Measurements from ENCODE around the gene CPXM1. TPM values are rescaled to one million over a fixed set of nuclear protein-coding genes. Genes with fewer than 3 reads are reported as not detected.

CPXM1 gene
- total RNA-seq, 1 experiment from 2014 or later = not detected

- H3K4me1 ChIP-seq (ENCODE audit: insufficient read depth, low read length) = peaks cover 23% of the 10 kb centered on the region
- no TSS peak for BruUV-seq (replicated peaks)
- peak overlapping the region; percentile 67 for H2AFZ ChIP-seq (ENCODE audit: low read length)
- H4K20me1 ChIP-seq (ENCODE audit: low read length) = no peaks in the 10 kb centered on the region
- intact Hi-C loops (cut with micrococcal nuclease) = no loop called here
- no peaks in the 10 kb centered on the region for H3K79me2 ChIP-seq (ENCODE audit: low read length)
- H3K27ac ChIP-seq (ENCODE audit: low read length) = no peak overlapping the region
- no peaks in the 10 kb centered on the region for H3K9me3 ChIP-seq (ENCODE audit: low read length)
- no peak overlapping the region for H3K4me3 ChIP-seq (ENCODE audit: low read length)
- CTCF ChIA-PET = interaction anchor here (1.4 kb wide), 1 partner anchor 83 kb away, joined by 6 read pairs; no protein-coding TSS in a partner anchor
- no peaks in the 10 kb centered on the region for H3K27me3 ChIP-seq (ENCODE audit: low read length)
- no peaks in the 10 kb centered on the region for H3K9me2 ChIP-seq (replicated peaks; ENCODE audit: low read length)
- ATAC-seq (no peak), DNase-seq (no peak)
- TF ChIP-seq EZH2phosphoT487 (IDR thresholded peaks at IDR 0.05; ENCODE audit: borderline replicate concordance, low read length) = no peak
- TF ChIP-seq, protein P1, sequence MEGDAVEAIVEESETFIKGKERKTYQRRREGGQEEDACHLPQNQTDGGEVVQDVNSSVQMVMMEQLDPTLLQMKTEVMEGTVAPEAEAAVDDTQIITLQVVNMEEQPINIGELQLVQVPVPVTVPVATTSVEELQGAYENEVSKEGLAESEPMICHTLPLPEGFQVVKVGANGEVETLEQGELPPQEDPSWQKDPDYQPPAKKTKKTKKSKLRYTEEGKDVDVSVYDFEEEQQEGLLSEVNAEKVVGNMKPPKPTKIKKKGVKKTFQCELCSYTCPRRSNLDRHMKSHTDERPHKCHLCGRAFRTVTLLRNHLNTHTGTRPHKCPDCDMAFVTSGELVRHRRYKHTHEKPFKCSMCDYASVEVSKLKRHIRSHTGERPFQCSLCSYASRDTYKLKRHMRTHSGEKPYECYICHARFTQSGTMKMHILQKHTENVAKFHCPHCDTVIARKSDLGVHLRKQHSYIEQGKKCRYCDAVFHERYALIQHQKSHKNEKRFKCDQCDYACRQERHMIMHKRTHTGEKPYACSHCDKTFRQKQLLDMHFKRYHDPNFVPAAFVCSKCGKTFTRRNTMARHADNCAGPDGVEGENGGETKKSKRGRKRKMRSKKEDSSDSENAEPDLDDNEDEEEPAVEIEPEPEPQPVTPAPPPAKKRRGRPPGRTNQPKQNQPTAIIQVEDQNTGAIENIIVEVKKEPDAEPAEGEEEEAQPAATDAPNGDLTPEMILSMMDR (conservative IDR thresholded peaks at IDR 0.05; ENCODE audit: low read depth, low read length) = no peak
- TF ChIP-seq EZH2 (IDR thresholded peaks at IDR 0.05; ENCODE audit: low read length, unreplicated experiment) = no peak
- no peak overlapping the region for H3K9ac ChIP-seq (ENCODE audit: low read length)
- H3K36me3 ChIP-seq (ENCODE audit: low read depth, low read length) = no peaks in the 10 kb centered on the region
- POLR2A ChIA-PET (ENCODE audit: unreplicated experiment) = no interaction called here
- H3K4me2 ChIP-seq (ENCODE audit: low read length) = peak overlapping the region; percentile 79
- no peaks in the 10 kb centered on the region for H3F3A ChIP-seq (ENCODE audit: low read length, unreplicated experiment)
Observed at GRCh38 chr20:2768632-2769015, 31.8 kb downstream of the CPXM1 start.

GRCh38 chr20:2767768-2768631 lies 32.4 kb downstream of the CPXM1 start:
- peak overlapping the region; percentile 39 for H3K4me3 ChIP-seq (ENCODE audit: low read length)
- H2AFZ ChIP-seq (ENCODE audit: low read length) = peak overlapping the region; percentile 67
- peak overlapping the region; percentile 79 for H3K4me2 ChIP-seq (ENCODE audit: low read length)
- ATAC-seq (peak; percentile 97), DNase-seq (peak; percentile 94)
- H3K79me2 ChIP-seq (ENCODE audit: low read length) = no peaks in the 10 kb centered on the region
- no peak overlapping the region for H3K9ac ChIP-seq (ENCODE audit: low read length)
- no peaks in the 10 kb centered on the region for H3F3A ChIP-seq (ENCODE audit: low read length, unreplicated experiment)
- ChIA-PET POLR2A (ENCODE audit: unreplicated experiment) (interaction anchor here (0.6 kb wide), 1 partner anchor 149 kb away, joined by 4 read pairs; no protein-coding TSS in a partner anchor), CTCF (interaction anchor here (1.4 kb wide), 1 partner anchor 84 kb away, joined by 6 read pairs; no protein-coding TSS in a partner anchor)
- H3K9me3 ChIP-seq (ENCODE audit: low read length) = no peaks in the 10 kb centered on the region
- H3K4me1 ChIP-seq (ENCODE audit: insufficient read depth, low read length) = peaks cover 23% of the 10 kb centered on the region
- intact Hi-C loops (cut with micrococcal nuclease) = no loop called here
- H3K9me2 ChIP-seq (replicated peaks; ENCODE audit: low read length) = no peaks in the 10 kb centered on the region
- BruUV-seq (replicated peaks) = no TSS peak
- no peak overlapping the region for H3K27ac ChIP-seq (ENCODE audit: low read length)
- H4K20me1 ChIP-seq (ENCODE audit: low read length) = no peaks in the 10 kb centered on the region
- no peaks in the 10 kb centered on the region for H3K27me3 ChIP-seq (ENCODE audit: low read length)
- TF ChIP-seq EZH2phosphoT487 (IDR thresholded peaks at IDR 0.05; ENCODE audit: borderline replicate concordance, low read length) = no peak
- TF ChIP-seq EZH2 (IDR thresholded peaks at IDR 0.05; ENCODE audit: low read length, unreplicated experiment) = no peak
- TF ChIP-seq, protein P1 (conservative IDR thresholded peaks at IDR 0.05; ENCODE audit: low read depth, low read length) = no peak
- no peaks in the 10 kb centered on the region for H3K36me3 ChIP-seq (ENCODE audit: low read depth, low read length)

GRCh38 chr20:2763186-2763585 lies 37.2 kb downstream of the CPXM1 start:
- H3K4me3 ChIP-seq (ENCODE audit: low read length) = no peak overlapping the region
- intact Hi-C loops (cut with micrococcal nuclease) = no loop called here
- ChIA-PET CTCF (no interaction called here), POLR2A (ENCODE audit: unreplicated experiment) (no interaction called here)
- no peaks in the 10 kb centered on the region for H3K9me2 ChIP-seq (replicated peaks; ENCODE audit: low read length)
- H3K4me2 ChIP-seq (ENCODE audit: low read length) = no peak overlapping the region
- H3K9me3 ChIP-seq (ENCODE audit: low read length) = no peaks in the 10 kb centered on the region
- H3F3A ChIP-seq (ENCODE audit: low read length, unreplicated experiment) = no peaks in the 10 kb centered on the region
- H3K79me2 ChIP-seq (ENCODE audit: low read length) = no peaks in the 10 kb centered on the region
- TF ChIP-seq EZH2 (IDR thresholded peaks at IDR 0.05; ENCODE audit: low read length, unreplicated experiment) (no peak), EZH2phosphoT487 (IDR thresholded peaks at IDR 0.05; ENCODE audit: borderline replicate concordance, low read length) (no peak)
- TF ChIP-seq, protein P1 (conservative IDR thresholded peaks at IDR 0.05; ENCODE audit: low read depth, low read length) = no peak
- H3K36me3 ChIP-seq (ENCODE audit: low read depth, low read length) = no peaks in the 10 kb centered on the region
- no peak for ATAC-seq
- H3K9ac ChIP-seq (ENCODE audit: low read length) = no peak overlapping the region
- H3K27me3 ChIP-seq (ENCODE audit: low read length) = no peaks in the 10 kb centered on the region
- H3K4me1 ChIP-seq (ENCODE audit: insufficient read depth, low read length) = peaks cover 9% of the 10 kb centered on the region
- DNase-seq = no peak
- no peak overlapping the region for H3K27ac ChIP-seq (ENCODE audit: low read length)
- H2AFZ ChIP-seq (ENCODE audit: low read length) = no peak overlapping the region
- no peaks in the 10 kb centered on the region for H4K20me1 ChIP-seq (ENCODE audit: low read length)
- no TSS peak for BruUV-seq (replicated peaks)
